Measurements from ENCODE around the gene RGSL1. TPM values are rescaled to one million over a fixed set of nuclear protein-coding genes. Genes with fewer than 3 reads are reported as not detected.

The RGSL1 gene
- total and polyA plus RNA-seq, 9 of the 15 experiments (the other 6 are each of a cell fraction or from before 2014, with no cell fraction given), result 0.03 TPM; not detected in 8

GRCh38 chr1:182600745-182601415, 150.9 kb downstream of the RGSL1 start (continued):
- TF ChIP-seq, protein P1, sequence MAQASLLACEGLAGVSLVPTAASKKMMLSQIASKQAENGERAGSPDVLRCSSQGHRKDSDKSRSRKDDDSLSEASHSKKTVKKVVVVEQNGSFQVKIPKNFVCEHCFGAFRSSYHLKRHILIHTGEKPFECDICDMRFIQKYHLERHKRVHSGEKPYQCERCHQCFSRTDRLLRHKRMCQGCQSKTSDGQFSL (CRISPR knock-in tag; IDR thresholded peaks at IDR 0.05), result no peak
- TF ChIP-seq, protein P1 (tag; IDR thresholded peaks at IDR 0.05), result no peak
- TF ChIP-seq FOS (IDR thresholded peaks at IDR 0.05; ENCODE audit: extremely low read depth, insufficient read length) (no peak), POLR2AphosphoS5 (IDR thresholded peaks at IDR 0.05; ENCODE audit: control insufficient read depth, insufficient read depth, low read depth, low read length) (no peak), ZNF311 (CRISPR knock-in tag; IDR thresholded peaks at IDR 0.05) (0 out of 2 replicates have a peak, but pooled peaks have one; percentile 23), ZBTB12 (CRISPR knock-in tag; IDR thresholded peaks at IDR 0.05) (0 out of 2 replicates have a peak, but pooled peaks have one; percentile 10), CCAR2 (IDR thresholded peaks at IDR 0.05; ENCODE audit: low read depth, low read length) (no peak), TCFL5 (CRISPR knock-in tag; conservative IDR thresholded peaks at IDR 0.05) (no peak), USF1 (CRISPR knock-in tag; IDR thresholded peaks at IDR 0.05) (no peak), PHTF2 (CRISPR knock-in tag; IDR thresholded peaks at IDR 0.05) (no peak), ZNF408 (CRISPR knock-in tag; IDR thresholded peaks at IDR 0.05; ENCODE audit: low read depth) (no peak), HDAC2 (IDR thresholded peaks at IDR 0.05) (no peak), ATF3 (IDR thresholded peaks at IDR 0.05) (no peak), ATF3 (CRISPR knock-in tag; conservative IDR thresholded peaks at IDR 0.05) (0 out of 2 replicates have a peak, but pooled peaks have one; percentile 17), MTF1 (CRISPR knock-in tag; IDR thresholded peaks at IDR 0.05; ENCODE audit: borderline replicate concordance) (no peak), HMGN3 (IDR thresholded peaks at IDR 0.05; ENCODE audit: borderline replicate concordance, extremely low read depth, insufficient read length, low read depth, low read length) (no peak), ZNF583 (CRISPR knock-in tag; IDR thresholded peaks at IDR 0.05) (0 out of 2 replicates have a peak, but pooled peaks have one; percentile 40), ZNF239 (CRISPR knock-in tag; IDR thresholded peaks at IDR 0.05) (peak; percentile 43; the same call in 1 of the 2 replicates)
- TF ChIP-seq, protein P2, sequence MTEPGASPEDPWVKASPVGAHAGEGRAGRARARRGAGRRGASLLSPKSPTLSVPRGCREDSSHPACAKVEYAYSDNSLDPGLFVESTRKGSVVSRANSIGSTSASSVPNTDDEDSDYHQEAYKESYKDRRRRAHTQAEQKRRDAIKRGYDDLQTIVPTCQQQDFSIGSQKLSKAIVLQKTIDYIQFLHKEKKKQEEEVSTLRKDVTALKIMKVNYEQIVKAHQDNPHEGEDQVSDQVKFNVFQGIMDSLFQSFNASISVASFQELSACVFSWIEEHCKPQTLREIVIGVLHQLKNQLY (CRISPR knock-in tag; conservative IDR thresholded peaks at IDR 0.05), result 0 out of 4 replicates have a peak, but pooled peaks of 1 of the 2 experiments have one; percentile 50
- TF ChIP-seq, protein P3, sequence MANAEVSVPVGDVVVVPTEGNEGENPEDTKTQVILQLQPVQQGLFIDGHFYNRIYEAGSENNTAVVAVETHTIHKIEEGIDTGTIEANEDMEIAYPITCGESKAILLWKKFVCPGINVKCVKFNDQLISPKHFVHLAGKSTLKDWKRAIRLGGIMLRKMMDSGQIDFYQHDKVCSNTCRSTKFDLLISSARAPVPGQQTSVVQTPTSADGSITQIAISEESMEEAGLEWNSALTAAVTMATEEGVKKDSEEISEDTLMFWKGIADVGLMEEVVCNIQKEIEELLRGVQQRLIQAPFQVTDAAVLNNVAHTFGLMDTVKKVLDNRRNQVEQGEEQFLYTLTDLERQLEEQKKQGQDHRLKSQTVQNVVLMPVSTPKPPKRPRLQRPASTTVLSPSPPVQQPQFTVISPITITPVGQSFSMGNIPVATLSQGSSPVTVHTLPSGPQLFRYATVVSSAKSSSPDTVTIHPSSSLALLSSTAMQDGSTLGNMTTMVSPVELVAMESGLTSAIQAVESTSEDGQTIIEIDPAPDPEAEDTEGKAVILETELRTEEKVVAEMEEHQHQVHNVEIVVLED (CRISPR knock-in tag; IDR thresholded peaks at IDR 0.05), result 0 out of 2 replicates have a peak, but pooled peaks have one; percentile 25
